ENCODE results near the gene CD180. TPM values are rescaled to one million over a fixed set of nuclear protein-coding genes. Genes with fewer than 3 reads are reported as not detected.
A peak's percentile ranks its signal among the peaks of the same experiment; 100 is the strongest.

CD180 gene
- total RNA-seq, 4 donors from 2014 or later: 0.27 to 2.2 (median 1.2) TPM; not detected in 1

DNA sequence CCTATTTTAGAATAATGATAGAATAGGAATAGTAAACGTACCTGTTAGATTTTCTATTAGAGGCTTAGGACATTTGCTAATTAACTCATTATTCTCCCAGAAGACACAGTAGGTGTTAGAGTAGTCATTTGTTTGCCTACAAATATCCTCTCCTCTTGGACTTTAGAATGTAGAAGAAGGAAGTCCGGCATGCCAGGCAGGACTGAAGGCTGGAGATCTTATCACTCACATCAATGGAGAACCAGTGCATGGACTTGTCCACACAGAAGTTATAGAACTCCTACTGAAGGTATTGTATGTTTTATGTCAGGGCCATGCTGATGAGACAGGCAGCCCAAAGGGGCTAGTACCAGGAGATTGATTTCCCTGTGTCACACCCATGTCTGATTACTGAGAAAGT is 43.3 kb downstream of the CD180 start:
- 80 to 84% methylated on average over 2 of the region's 2 CpGs for WGBS, 2 donors (ENCODE audit: low coverage in 1 of 2)
- Histone ChIP-seq H3K27ac (no peak overlapping the region), H3K4me3 (no peak overlapping the region), H3K9me3 (no peaks in the 10 kb centered on the region), H3K27me3 (no peaks in the 10 kb centered on the region), H3K36me3 (peaks cover 3 to 69% of the 10 kb centered on the region in 2 donors), H3K4me1 (peaks cover 0 to 20% (median 0%) of the 10 kb centered on the region in 3 donors)
- no peak for ATAC-seq
- TF ChIP-seq, protein P1, sequence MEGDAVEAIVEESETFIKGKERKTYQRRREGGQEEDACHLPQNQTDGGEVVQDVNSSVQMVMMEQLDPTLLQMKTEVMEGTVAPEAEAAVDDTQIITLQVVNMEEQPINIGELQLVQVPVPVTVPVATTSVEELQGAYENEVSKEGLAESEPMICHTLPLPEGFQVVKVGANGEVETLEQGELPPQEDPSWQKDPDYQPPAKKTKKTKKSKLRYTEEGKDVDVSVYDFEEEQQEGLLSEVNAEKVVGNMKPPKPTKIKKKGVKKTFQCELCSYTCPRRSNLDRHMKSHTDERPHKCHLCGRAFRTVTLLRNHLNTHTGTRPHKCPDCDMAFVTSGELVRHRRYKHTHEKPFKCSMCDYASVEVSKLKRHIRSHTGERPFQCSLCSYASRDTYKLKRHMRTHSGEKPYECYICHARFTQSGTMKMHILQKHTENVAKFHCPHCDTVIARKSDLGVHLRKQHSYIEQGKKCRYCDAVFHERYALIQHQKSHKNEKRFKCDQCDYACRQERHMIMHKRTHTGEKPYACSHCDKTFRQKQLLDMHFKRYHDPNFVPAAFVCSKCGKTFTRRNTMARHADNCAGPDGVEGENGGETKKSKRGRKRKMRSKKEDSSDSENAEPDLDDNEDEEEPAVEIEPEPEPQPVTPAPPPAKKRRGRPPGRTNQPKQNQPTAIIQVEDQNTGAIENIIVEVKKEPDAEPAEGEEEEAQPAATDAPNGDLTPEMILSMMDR (IDR thresholded peaks at IDR 0.05): no peak
- TF ChIP-seq POLR2A (IDR thresholded peaks at IDR 0.05) (no peak), EP300 (IDR thresholded peaks at IDR 0.05) (no peak), POLR2AphosphoS5 (IDR thresholded peaks at IDR 0.05) (no peak)

- no peak overlapping the region for H3K27ac ChIP-seq
- no peak overlapping the region for H3K4me3 ChIP-seq
- no peaks in the 10 kb centered on the region for H3K27me3 ChIP-seq
- 83 to 91% methylated on average over 3 to 5 of the region's 6 CpGs for WGBS, 2 donors (ENCODE audit: low coverage in 1 of 2)
- no peaks in the 10 kb centered on the region for H3K9me3 ChIP-seq
- peaks cover 3 to 74% of the 10 kb centered on the region in 2 donors for H3K36me3 ChIP-seq
- TF ChIP-seq POLR2AphosphoS5 (IDR thresholded peaks at IDR 0.05) (no peak), POLR2A (IDR thresholded peaks at IDR 0.05) (no peak), EP300 (IDR thresholded peaks at IDR 0.05) (no peak)
- TF ChIP-seq, protein P1 (IDR thresholded peaks at IDR 0.05): no peak
- no peak for ATAC-seq
- H3K4me1 ChIP-seq: peaks cover 0 to 18% (median 0%) of the 10 kb centered on the region in 3 donors
Observed at GRCh38 chr5:67152400-67152799, 44.2 kb downstream of the CD180 start.

GRCh38 chr5:67149951-67150523 is 46.6 kb downstream of the CD180 start:
- no peaks in the 10 kb centered on the region for H3K27me3 ChIP-seq
- H3K4me1 ChIP-seq: peaks cover 0 to 6% (median 0%) of the 10 kb centered on the region in 3 donors
- H3K27ac ChIP-seq: no peak overlapping the region
- H3K9me3 ChIP-seq: no peaks in the 10 kb centered on the region
- WGBS, 2 donors (ENCODE audit: low coverage in 1 of 2): 71 to 75% methylated on average over 1 of the region's 1 CpG
- peak overlapping the region in 1 of 2 donors; percentile 27 for H3K4me3 ChIP-seq
- peaks cover 9 to 81% of the 10 kb centered on the region in 2 donors for H3K36me3 ChIP-seq
- peak; percentile 56 for ATAC-seq
- no peak for TF ChIP-seq POLR2AphosphoS5 (IDR thresholded peaks at IDR 0.05)
- TF ChIP-seq, protein P1 (IDR thresholded peaks at IDR 0.05): peak in 3 of 4 experiments; percentile 47 to 60 (median 52)

- Histone ChIP-seq H3K27me3 (no peaks in the 10 kb centered on the region), H3K4me3 (peak overlapping the region in 1 of 2 donors; percentile 27), H3K27ac (peak overlapping the region in 2 of 4 donors; percentile 30 to 34), H3K4me1 (peaks cover 0 to 6% (median 0%) of the 10 kb centered on the region in 3 donors), H3K36me3 (peaks cover 9 to 81% of the 10 kb centered on the region in 2 donors), H3K9me3 (no peaks in the 10 kb centered on the region)
- ATAC-seq: no peak
- TF ChIP-seq POLR2A (IDR thresholded peaks at IDR 0.05) (no peak), POLR2AphosphoS5 (IDR thresholded peaks at IDR 0.05) (no peak), EP300 (IDR thresholded peaks at IDR 0.05) (no peak)
- TF ChIP-seq, protein P1 (IDR thresholded peaks at IDR 0.05): no peak
- WGBS, 2 donors (ENCODE audit: low coverage in 1 of 2): 42 to 56% methylated on average over 6 to 13 of the region's 14 CpGs
Observed at GRCh38 chr5:67149057-67149950, 47.3 kb downstream of the CD180 start.
